Activated naive CD8-positive, alpha-beta T cell treated with anti-CD3 and anti-CD28 coated beads, Interleukin-2, amount 10 ng/mL, durations not matched to agents 7 days and 5 days (primary cell): ENCODE data around the gene CDCA5. TPM values are rescaled to one million over a fixed set of nuclear protein-coding genes. Genes with fewer than 3 reads are reported as not detected.
"Not testable (repeated sequence)": the region's sequence is repeated elsewhere in the genome, so short reads cannot be mapped to it uniquely, and the experiment has no call there.

Experiments
- ATAC-seq: fragments of 150-1000 bp; cut with Tn5 transposase; one replicate; pipeline ENCODE4 v1.10.0; 2021; ENCODE audit warnings: low read depth, moderate library complexity
- POLR2A ChIA-PET: fragments of 350-600 bp; sonication (Branson Sonifier 250); formaldehyde crosslinking; loops from one replicate; lab custom pipeline; 2021; ENCODE audit warnings: antibody characterized with exemption; lab: Charles Lee
- DNase-seq: peaks from one replicate; pipeline ENCODE4 v3.0.0; 2021
- H3K27ac Mint-ChIP-seq: one replicate; pipeline ENCODE4 v1.8.0; 2022; ENCODE audit warnings: mild to moderate bottlenecking, mixed read lengths
- H3K27me3 Mint-ChIP-seq: one replicate; pipeline ENCODE4 v1.8.0; 2022; ENCODE audit warnings: mild to moderate bottlenecking, moderate library complexity, mixed read lengths
- H3K36me3 Mint-ChIP-seq: one replicate; pipeline ENCODE4 v1.8.0; 2021; ENCODE audit warnings: mild to moderate bottlenecking, mixed read lengths
- H3K4me1 Mint-ChIP-seq: one replicate; pipeline ENCODE4 v1.8.0; 2021; ENCODE audit warnings: mixed read lengths
- H3K4me3 Mint-ChIP-seq: one replicate; pipeline ENCODE4 v1.8.0; 2022; ENCODE audit warnings: mild to moderate bottlenecking, moderate library complexity, mixed read lengths
- H3K9me3 Mint-ChIP-seq: one replicate; pipeline ENCODE4 v1.8.0; 2021; ENCODE audit warnings: mixed read lengths
- total RNA-seq, 2 experiments: library from RNA; stranded (reverse); gene quantifications; one replicate each; pipeline ENCODE4 v1.2.3, GENCODE V29; 2021

Gene CDCA5
- total RNA-seq, 2 experiments from 2014 or later = 85.5 to 95.7 TPM

GRCh38 chr11:65126624-65127274 is 42.9 kb upstream of the CDCA5 start:
- H3K27me3 Mint-ChIP-seq = no peaks in the 10 kb centered on the region
- no peak for DNase-seq
- peaks cover 9% of the 10 kb centered on the region for H3K36me3 Mint-ChIP-seq
- no peak for ATAC-seq
- H3K4me1 Mint-ChIP-seq = peaks cover 10% of the 10 kb centered on the region
- H3K27ac Mint-ChIP-seq = no peak overlapping the region
- no peak overlapping the region for H3K4me3 Mint-ChIP-seq
- POLR2A ChIA-PET = interaction anchor here (1.7 kb wide), 1 partner anchor 10 kb away, joined by 4 read pairs; no protein-coding TSS in a partner anchor
- no peaks in the 10 kb centered on the region for H3K9me3 Mint-ChIP-seq

DNA sequence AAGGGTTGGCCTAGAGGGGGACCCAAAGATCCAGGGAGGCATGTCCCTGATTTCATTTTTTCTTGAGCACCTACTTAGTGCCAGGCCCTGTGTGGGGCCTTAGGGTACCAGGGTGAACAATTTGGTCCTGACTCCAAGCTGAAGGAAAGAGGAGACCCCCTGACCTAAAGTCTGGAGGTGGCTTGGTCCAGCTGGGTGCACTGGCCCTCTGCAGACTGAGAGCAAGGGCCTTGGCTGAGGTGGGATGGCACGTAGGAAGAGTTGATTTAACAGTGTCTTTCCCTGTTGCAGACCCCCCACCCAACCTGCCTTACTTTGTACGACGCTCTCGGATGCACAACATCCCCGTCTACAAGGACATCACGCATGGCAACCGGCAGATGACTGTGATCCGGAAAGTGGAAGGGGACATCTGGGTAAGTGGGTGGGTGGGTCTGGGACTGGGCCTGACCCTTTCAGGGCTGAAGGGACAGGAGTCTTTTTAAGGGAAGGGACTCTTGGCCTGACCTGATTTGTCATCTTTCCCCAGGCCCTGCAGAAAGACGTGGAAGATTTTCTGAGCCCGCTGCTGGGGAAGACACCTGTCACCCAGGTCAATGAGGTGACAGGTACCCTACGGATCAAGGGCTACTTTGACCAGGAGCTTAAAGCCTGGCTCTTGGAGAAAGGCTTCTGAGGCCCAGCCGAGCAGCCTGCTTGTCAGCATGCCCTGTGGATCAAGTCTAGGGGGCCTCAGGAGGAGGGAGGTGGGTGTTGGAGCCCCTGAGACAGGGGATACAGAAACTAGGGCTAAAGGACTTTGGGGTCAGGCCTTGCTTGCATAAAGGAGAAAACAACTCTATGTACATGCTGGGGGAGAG is 41.6 kb upstream of the CDCA5 start:
- ATAC-seq (no peak), DNase-seq (no peak)
- H3K27ac Mint-ChIP-seq = no peak overlapping the region
- no peak overlapping the region for H3K4me3 Mint-ChIP-seq
- H3K9me3 Mint-ChIP-seq = no peaks in the 10 kb centered on the region
- H3K36me3 Mint-ChIP-seq = peaks cover 16% of the 10 kb centered on the region
- no peaks in the 10 kb centered on the region for H3K27me3 Mint-ChIP-seq
- POLR2A ChIA-PET = interaction anchor here (0.9 kb wide), 1 partner anchor 10 kb away, joined by 4 read pairs; the partner anchor contains the start of gene SYVN1
- H3K4me1 Mint-ChIP-seq = peaks cover 15% of the 10 kb centered on the region

DNA sequence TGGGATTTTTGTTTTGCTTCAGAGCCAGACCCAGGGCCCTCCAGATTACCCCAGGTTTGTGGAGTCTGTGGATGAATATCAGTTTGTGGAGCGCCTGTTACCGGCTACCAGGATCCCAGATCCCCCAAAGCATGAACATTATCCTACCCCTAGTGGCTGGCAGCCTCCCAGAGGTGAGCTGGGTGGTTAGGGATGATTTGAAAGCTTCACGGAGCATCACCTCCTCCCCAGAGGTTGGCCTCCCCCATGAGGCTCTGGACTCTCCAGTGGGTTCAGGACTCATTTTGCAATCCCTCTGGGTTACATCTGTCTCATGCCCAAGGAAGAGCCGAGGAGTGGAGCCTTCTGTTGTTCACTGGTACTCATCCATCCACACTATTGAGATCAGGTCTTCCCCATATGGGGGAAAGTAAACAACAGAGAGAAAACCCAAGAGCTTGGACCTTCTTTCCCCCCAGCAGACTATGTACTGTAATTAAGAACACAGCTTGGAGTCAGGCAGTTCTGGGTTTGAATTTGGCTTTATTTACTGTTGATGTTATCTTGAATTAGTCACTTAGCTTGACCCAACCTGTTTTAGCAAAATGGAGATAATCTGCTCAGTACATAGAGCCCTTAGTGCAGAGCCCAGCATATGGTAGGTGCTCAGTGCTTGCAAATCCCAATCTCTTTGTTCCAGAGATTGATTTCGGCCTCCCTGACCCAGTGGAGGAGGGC is 40.8 kb upstream of the CDCA5 start:
- ATAC-seq (no peak), DNase-seq (no peak)
- no peaks in the 10 kb centered on the region for H3K27me3 Mint-ChIP-seq
- POLR2A ChIA-PET = interaction anchor here (0.9 kb wide), 1 partner anchor 10 kb away, joined by 4 read pairs; the partner anchor contains the start of gene SYVN1
- no peaks in the 10 kb centered on the region for H3K9me3 Mint-ChIP-seq
- H3K27ac Mint-ChIP-seq = peak overlapping the region; percentile 58
- peaks cover 18% of the 10 kb centered on the region for H3K36me3 Mint-ChIP-seq
- peaks cover 21% of the 10 kb centered on the region for H3K4me1 Mint-ChIP-seq
- peak overlapping the region; percentile 11 for H3K4me3 Mint-ChIP-seq

DNA sequence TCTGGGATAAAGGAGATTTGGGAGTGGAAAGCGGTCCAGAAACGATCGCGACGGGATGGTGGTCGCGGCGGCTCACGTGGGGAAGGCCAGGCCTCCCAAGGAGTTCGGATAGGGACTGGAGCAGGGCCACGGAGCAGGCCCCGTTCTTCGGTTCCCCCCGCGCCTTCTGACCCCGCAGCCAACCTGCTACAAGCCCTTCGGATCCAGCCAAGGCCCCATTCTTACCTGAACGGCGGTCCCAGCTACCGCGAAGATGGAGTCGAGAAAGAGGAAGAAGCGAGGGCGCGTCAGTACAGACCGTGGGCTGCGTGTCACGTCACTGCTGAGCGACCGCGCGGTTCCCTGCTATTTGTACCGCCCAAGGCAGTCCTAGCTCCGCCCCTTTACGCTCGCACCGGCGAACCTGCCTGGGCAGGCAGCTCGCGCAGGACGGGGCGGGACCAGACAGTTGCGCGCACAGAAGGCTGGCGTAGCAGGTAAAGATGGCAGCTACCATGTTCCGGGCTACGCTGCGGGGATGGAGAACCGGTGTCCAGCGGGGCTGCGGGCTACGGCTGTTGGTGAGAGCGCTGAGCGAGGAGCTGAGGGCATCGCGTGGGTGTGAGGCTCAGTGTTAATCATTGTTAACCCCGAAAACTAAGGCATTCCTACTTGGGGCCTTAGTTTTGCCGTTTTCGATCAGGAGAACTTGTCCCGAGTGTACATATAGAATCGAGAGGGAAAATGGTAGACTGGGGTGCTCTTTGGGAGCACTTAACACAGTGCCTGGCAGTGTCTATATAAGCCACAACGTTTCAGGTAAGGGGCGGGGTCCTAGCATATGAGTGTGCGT is 38.2 kb upstream of the CDCA5 start, which contains the start of the genes FAU and MRPL49:
TSS of gene FAU (minus strand) at position 270 of the 832 bp plus-strand sequence. CDS start 321 bp downstream, outside the sequence.
TSS of gene MRPL49 (plus strand) at position 457 of the 832 bp plus-strand sequence. CDS start at position 483, 26 bp downstream.
- Mint-ChIP-seq H3K4me1 (peaks cover 30% of the 10 kb centered on the region), H3K9me3 (no peaks in the 10 kb centered on the region), H3K4me3 (peak within 1 kb of the TSS; percentile 97), H3K27me3 (no peaks in the 10 kb centered on the region), H3K36me3 (peaks cover 27% of the 10 kb centered on the region), H3K27ac (peak within 1 kb of the TSS; percentile 99)
- POLR2A ChIA-PET = interaction anchor here (0.6 to 3.4 kb wide), 33 partner anchors 9 to 516 kb away, joined by 3 to 62 read pairs (median 3); partner anchors contain the start of genes CAPN1, CDCA5, MAP4K2 and POLA2
- peak; percentile 96 for DNase-seq
- peak; percentile 84 for ATAC-seq

DNA sequence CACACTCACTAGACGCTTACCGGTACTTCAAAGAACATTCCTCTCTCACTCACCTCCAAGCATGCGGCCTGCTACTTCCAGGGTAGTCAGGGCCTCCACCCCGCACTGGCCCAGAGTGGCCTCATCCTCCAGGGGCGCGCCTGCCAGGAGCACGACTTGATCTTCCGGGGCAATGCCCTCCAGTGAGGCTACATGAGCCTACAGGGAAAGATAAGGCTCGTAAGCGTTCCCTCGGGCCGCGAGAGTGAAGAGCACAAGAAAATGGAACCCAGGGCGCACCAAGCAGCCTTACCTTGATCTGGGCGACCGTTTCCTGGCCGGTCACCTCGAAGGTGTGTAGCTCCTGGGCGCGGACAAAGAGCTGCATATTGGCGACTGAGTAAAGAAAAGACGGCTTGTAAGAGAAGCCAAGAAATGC is 37.6 kb upstream of the CDCA5 start:
- peak; percentile 57 for DNase-seq
- Mint-ChIP-seq H3K4me3 (peak overlapping the region; percentile 97), H3K4me1 (peaks cover 30% of the 10 kb centered on the region), H3K27me3 (no peaks in the 10 kb centered on the region), H3K9me3 (no peaks in the 10 kb centered on the region), H3K27ac (peak overlapping the region; percentile 99), H3K36me3 (peaks cover 26% of the 10 kb centered on the region)
- POLR2A ChIA-PET = interaction anchor here (0.7 to 3.4 kb wide), 26 partner anchors 10 to 312 kb away, joined by 3 to 62 read pairs (median 4); partner anchors contain the start of genes ARL2, CAPN1, CDCA5 and POLA2
- ATAC-seq = no peak

DNA sequence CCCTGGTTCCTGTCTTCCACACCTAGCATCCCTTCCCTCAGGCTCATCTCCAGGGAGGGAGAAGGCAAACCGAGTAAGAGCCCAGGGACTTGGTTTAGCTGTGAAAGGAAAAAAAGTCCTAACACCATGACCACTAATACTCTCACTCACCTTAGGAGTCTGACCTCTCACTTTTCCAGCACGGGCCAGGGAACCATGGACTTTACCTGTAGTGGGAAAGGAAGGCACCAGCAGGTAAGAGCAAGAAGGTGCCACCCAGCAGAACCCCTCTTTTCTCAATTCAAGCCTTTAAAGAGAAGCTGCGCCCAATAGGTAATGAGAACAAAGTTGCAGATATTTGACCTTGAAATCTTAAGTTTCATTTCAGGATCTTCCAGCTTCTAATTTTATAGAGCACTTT is 37.0 kb upstream of the CDCA5 start:
- peak; percentile 10 for DNase-seq
- H3K27ac Mint-ChIP-seq = peak overlapping the region; percentile 99
- POLR2A ChIA-PET = interaction anchor here (1.5 to 3.4 kb wide), 5 partner anchors 9 to 107 kb away, joined by 5 to 62 read pairs (median 23); partner anchors contain the start of genes ARL2, CAPN1, SYVN1 and TM7SF2
- no peaks in the 10 kb centered on the region for H3K27me3 Mint-ChIP-seq
- H3K9me3 Mint-ChIP-seq = no peaks in the 10 kb centered on the region
- H3K4me3 Mint-ChIP-seq = peak overlapping the region; percentile 97
- peaks cover 24% of the 10 kb centered on the region for H3K36me3 Mint-ChIP-seq
- peaks cover 32% of the 10 kb centered on the region for H3K4me1 Mint-ChIP-seq
- no peak for ATAC-seq

DNA sequence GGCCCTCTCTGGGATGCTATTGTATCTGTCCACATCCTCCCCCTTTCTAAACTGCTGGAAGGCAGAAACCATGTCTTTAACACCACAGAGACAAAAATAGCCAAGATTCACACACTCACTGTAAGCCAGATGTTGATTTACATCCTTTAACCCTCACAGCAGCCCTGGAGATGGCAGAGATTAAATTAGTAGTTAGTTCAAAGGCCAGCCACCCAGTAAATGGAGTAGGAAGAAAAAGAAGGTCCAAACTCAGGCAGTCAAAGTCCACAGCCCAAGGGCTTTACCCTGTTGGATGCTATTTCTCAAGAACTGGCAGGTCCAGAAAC is 35.8 kb upstream of the CDCA5 start:
- H3K9me3 Mint-ChIP-seq = no peaks in the 10 kb centered on the region
- H3K4me1 Mint-ChIP-seq = peaks cover 34% of the 10 kb centered on the region
- H3K27ac Mint-ChIP-seq = peak overlapping the region; percentile 99
- no peak for DNase-seq
- peaks cover 24% of the 10 kb centered on the region for H3K36me3 Mint-ChIP-seq
- POLR2A ChIA-PET = interaction anchor here (0.6 to 3.4 kb wide), 3 partner anchors 15 to 143 kb away, joined by 3 to 62 read pairs (median 23); partner anchors contain the start of genes CAPN1 and SYVN1
- ATAC-seq = no peak
- no peak overlapping the region for H3K4me3 Mint-ChIP-seq
- no peaks in the 10 kb centered on the region for H3K27me3 Mint-ChIP-seq

DNA sequence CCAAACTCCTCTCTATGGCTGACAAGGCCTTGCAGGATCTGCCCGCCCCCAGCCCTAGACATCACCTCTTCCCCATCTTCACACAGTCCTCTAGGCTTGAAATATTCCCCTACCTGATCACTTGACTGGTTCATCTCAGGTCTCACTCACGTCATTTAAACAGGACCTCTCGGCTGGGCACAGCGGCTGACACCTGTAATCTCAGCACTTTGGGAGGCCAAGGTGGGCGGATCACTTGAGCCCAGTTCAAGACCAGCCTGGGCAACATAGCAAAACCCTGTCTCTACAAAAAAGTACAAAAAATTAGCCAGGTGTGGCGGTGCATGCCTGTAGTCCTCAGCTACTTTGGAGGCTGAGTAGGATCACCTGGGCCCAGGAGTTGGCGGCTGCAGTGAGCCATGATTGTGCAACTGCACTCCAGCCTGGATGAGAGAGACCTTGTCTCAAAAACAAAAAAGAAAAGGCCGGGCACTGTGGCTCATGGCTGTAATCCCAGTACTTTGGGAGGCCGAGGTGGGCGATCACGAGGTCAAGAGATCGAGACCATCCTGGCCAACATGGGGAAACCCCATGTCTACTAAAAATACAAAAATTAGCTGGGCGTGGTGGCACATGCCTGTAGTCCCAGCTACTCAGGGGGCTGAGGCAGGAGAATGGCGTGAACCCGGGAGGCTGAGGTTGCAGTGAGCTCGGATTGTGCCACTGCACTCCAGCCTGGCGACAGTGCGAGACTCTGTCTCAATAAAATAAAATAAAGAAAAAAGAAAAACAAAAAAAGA is 35.2 kb upstream of the CDCA5 start:
- H3K9me3 Mint-ChIP-seq, ATAC-seq, H3K27me3 Mint-ChIP-seq, H3K4me3 Mint-ChIP-seq: not testable (repeated sequence)
- peak; percentile 27 for DNase-seq
- Mint-ChIP-seq H3K27ac (peak overlapping the region; percentile 79), H3K4me1 (peaks cover 32% of the 10 kb centered on the region), H3K36me3 (peaks cover 22% of the 10 kb centered on the region)
- POLR2A ChIA-PET = interaction anchor here (0.6 to 3.2 kb wide), 5 partner anchors 15 to 374 kb away, joined by 3 to 31 read pairs (median 7); partner anchors contain the start of genes CAPN1 and SYVN1

GRCh38 chr11:65118097-65118837 is 34.4 kb upstream of the CDCA5 start:
- H3K27ac Mint-ChIP-seq = peak overlapping the region; percentile 89
- DNase-seq (peak; percentile 20), ATAC-seq (no peak)
- H3K27me3 Mint-ChIP-seq = no peaks in the 10 kb centered on the region
- no peaks in the 10 kb centered on the region for H3K9me3 Mint-ChIP-seq
- H3K4me3 Mint-ChIP-seq = peak overlapping the region; percentile 88
- POLR2A ChIA-PET = interaction anchor here (0.6 to 3.2 kb wide), 23 partner anchors 10 to 373 kb away, joined by 3 to 31 read pairs (median 4); partner anchors contain the start of genes ARL2, CAPN1, POLA2 and PPP2R5B
- H3K36me3 Mint-ChIP-seq = peaks cover 21% of the 10 kb centered on the region
- H3K4me1 Mint-ChIP-seq = peaks cover 36% of the 10 kb centered on the region

DNA sequence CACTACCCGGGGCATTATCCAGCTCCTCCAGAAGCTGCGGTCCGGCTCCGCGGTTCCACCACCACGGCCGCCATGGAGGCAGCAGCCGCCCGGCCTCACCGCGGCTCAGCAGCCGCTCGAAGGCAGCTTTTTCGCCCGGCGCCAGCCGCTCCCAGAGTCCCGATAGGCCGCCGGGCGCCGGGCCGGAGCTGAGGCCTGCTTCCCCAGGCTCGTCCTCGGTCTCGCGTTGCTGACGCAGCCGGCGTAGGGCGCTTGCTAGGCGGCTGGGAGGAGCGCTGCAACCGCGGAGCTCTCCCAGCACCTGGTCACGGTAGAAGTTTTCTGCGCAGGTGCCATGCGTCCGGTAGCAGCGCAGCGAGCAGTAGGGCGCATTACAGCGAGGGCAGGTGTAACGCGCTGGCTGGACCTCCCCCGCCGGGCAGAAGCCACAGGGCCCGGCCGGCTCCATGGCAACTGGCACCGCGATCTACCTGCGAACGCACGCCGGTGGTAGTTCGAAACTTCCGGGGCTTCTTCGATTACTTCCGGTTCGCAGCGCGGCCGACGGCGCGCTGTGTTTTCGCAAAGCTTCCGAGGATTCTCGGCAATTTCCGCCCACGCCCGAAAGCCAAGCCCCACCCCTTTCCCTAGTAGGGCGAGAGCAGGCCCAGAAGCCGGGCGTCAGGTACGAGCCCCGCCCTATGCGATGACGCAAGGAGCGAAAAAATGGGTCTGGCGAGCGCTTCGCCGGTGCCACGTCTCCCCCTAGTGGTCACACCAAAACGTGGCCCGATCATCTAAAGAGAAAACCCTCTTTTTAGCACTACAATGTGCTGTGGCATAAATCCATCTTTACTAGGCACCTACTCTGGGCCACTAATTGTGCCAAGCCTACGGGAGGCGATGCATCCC is 33.6 kb upstream of the CDCA5 start, which contains the start of gene ZNHIT2:
TSS of gene ZNHIT2 (minus strand) at position 496 of the 891 bp plus-strand sequence. CDS start at position 448, 48 bp downstream.
- ATAC-seq (peak; percentile 58), DNase-seq (peak; percentile 98)
- Mint-ChIP-seq H3K36me3 (peaks cover 21% of the 10 kb centered on the region), H3K4me3 (peak within 1 kb of the TSS; percentile 88), H3K27me3 (no peaks in the 10 kb centered on the region), H3K27ac (peak within 1 kb of the TSS; percentile 93), H3K9me3 (no peaks in the 10 kb centered on the region), H3K4me1 (peaks cover 38% of the 10 kb centered on the region)
- POLR2A ChIA-PET = interaction anchor here (0.6 to 3.2 kb wide), 26 partner anchors 9 to 373 kb away, joined by 3 to 31 read pairs (median 4); partner anchors contain the start of genes ARL2, BATF2, CAPN1 and CDCA5
